Left lobe of liver (tissue), 2 donors: Measurements from ENCODE around the gene PODN. TPM values are rescaled to one million over a fixed set of nuclear protein-coding genes. Genes with fewer than 3 reads are reported as not detected.

Source experiments
- ATAC-seq: fragments of 200-7000 bp; cut with Tn5 transposase; one replicate; pipeline ENCODE4 v1.9.1; 2020; ENCODE audit warnings: mild to moderate bottlenecking, moderate library complexity
- DNase-seq: peaks from one replicate; pipeline ENCODE4 v3.0.0-alpha.2; 2020; ENCODE audit warnings: low spot score
- total RNA-seq: library from RNA; stranded (reverse); gene quantifications from one replicate; pipeline ENCODE4 v1.2.1, GENCODE V29; 2021
- donor health status: DM: no; HTN: no; CAD: no; lungs with moderate emphysema.
- donor health status: DM: no; HTN: yes; CAD: no.

PODN gene
- total RNA-seq, 1 donor from 2014 or later: 3.0 TPM

DNA sequence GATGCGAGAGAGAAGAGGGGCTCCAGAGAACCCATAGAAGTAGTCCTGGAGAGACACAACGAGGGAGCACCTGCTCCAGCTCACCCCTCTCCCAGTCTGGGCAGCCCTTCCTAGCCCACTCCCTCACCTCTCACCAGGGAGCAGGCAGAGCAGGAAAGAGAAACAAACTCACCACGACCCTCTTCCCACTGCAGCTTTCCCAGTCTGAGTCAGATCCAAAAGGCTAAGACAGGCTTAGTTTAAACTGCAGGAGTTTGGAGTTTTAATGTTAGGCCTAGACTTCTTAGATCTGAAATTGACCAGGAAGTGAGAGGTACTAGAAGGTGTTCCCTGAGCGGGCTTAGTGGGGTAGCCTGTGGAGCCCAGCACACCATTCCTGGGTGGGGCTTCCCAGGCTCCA lies 50.8 kb downstream of the PODN start:
- ATAC-seq: no peak
- DNase-seq: no peak

DNA sequence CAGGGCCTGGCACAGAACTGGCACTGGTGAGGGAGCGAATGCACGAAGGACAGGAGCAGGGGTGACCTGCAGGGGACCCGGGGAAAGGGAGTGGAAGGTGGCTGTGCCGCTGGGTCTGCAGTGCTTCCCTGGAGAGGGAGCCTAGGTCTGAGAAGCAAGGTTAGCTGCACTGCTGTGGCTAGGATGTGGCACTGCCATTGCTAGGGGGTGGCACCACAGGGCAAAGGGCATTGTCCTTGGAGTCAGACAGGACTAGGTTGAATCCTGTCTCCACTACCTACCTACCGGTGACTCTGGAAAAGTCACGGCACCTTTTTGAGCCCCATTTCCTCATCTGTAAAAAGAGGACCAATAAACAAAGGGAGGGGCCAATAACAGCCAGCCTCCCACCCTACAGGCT lies 52.1 kb downstream of the PODN start:
- ATAC-seq: peak; percentile 59
- no peak for DNase-seq

- no peak for DNase-seq
- no peak for ATAC-seq
These were observed 52.8 kb downstream of the PODN start for GRCh38 chr1:53114581-53115400.

- DNase-seq: no peak
- peak; percentile 33 for ATAC-seq
These were observed 53.6 kb downstream of the PODN start for GRCh38 chr1:53115403-53116306.

- ATAC-seq (no peak), DNase-seq (no peak)
These were observed 54.3 kb downstream of the PODN start for GRCh38 chr1:53116307-53116810.

GRCh38 chr1:53116933-53117600 lies 55.1 kb downstream of the PODN start:
- no peak for DNase-seq

DNA sequence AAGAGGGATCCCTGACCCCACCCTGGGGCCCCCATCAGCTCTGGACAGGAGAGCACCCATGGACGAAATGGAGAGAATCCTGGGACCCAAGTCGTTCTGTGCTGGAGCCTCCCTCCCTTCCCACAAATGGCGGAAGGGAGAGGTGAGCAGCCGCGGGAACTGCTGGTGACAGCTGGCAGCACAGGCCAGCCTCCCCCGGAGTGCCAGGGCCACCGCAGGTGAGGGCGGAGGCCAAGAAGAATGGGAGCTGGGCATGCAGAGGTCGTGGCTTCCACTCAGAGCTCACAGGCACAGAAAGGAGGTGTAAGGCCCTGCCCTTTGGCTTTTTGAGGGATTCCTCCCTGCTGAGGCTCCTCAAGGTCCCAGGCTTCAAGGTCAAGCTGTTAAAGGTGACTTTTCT lies 55.8 kb downstream of the PODN start:
- DNase-seq: no peak
- no peak for ATAC-seq

More at GRCh38 chr1:53116933-53117600, 55.1 kb downstream of the PODN start:
- ATAC-seq: no peak

GRCh38 chr1:53120659-53121058 lies 58.6 kb downstream of the PODN start:
- no peak for ATAC-seq
- DNase-seq: no peak

DNA sequence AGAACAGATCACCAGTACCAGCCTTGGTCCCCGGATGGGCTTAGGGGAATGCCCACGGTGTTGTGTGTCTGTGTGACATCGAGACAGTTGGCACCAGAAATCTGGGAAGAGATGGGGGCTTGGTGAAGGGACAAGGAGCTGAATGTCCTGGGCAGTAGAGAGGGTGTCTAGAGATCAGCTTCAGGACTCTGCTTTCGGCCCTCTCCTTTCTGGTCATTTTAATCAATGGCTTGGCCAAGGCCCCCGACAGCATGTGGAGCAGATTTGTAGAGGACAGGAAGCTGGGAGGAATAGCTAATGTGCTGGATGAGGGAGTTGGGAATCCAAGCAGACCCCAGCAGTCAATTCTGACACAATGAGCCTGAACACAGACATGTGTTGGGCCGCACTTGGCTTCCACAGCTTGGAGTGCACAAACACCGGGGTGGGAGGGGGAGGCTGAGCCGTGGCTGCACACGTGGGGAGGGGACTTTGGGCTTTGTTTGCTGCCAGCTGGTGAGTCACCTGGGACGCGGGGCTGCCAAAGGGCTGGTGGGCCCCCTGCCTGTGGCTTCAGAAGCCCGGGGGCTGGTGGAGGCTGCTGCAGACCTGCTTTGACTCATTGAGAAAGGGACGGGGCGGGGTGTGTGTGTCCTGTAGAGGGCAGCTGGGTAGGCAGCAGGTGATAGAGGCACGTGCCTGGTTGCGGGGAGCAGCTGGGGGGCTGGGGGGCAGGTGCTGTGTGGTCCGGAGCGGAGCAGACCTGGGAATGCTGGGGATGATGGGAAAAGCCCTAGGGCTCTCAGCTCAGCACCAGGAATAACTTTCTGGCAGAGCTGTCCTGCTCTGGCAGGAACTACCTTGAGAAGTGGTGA lies 59.5 kb downstream of the PODN start:
- no peak for ATAC-seq
- no peak for DNase-seq

GRCh38 chr1:53122201-53122885 lies 60.3 kb downstream of the PODN start:
- no peak for DNase-seq
- no peak for ATAC-seq

DNA sequence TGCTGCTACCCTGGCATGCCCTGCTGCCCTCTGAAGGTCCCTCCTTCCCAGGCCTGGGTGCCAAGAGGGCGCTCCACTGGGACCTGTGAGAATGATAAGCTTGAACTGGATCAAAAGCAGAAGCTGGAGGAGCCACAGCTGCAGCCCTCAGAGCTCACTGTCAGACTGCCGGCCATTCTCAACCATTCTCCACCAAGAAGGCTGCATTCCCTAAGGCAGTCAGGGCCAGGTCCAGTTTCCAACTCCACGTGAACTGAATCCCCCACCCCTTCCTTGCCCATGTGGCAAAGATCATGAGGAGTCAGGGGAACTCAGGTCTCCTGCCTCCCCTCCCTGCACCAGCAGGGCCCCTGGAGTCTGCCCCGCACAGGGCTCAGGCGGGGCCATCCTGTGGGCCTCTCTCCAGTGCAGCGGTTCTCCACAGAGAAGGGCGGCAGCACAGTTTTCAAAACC lies 61.0 kb downstream of the PODN start:
- ATAC-seq (no peak), DNase-seq (no peak)

DNA sequence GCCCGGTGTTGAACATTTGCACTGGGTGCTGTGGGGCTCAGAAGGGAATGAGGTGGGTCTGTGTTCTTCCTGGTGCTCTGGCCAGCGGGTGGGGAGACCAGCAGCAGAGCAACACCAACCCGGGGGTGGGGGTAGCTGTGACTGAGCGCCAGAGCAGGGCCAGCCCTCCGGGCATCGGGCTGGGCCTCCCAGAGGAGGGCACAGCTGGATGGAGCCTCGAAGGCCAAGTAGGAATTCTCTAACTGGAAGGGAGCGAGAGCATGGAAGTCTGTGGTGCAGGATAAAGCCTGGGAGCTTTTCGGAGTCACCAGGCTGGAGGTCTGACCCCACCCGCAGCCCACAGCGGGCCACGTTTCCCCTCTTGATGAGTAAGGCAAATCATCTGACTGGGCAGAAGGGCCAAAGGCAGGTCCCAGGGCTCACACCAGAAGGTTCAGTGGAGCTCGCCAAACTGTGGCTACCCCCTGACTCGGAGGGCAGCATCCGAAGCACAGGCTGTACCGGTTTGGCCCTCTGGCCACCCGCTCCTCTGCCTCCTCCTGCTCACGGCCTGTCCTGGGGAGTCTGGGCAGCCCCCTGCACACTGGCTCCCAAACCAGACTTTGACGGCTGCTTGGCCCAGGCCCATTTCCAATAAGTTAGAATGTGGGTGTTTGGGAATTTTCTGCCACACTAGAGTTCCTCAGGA lies 61.6 kb downstream of the PODN start:
- DNase-seq: no peak
- ATAC-seq: no peak

- DNase-seq (no peak), ATAC-seq (no peak)
These were observed 63.1 kb downstream of the PODN start for GRCh38 chr1:53125122-53125521.

- DNase-seq (no peak), ATAC-seq (no peak)
These were observed 63.8 kb downstream of the PODN start for GRCh38 chr1:53125623-53126360.

DNA sequence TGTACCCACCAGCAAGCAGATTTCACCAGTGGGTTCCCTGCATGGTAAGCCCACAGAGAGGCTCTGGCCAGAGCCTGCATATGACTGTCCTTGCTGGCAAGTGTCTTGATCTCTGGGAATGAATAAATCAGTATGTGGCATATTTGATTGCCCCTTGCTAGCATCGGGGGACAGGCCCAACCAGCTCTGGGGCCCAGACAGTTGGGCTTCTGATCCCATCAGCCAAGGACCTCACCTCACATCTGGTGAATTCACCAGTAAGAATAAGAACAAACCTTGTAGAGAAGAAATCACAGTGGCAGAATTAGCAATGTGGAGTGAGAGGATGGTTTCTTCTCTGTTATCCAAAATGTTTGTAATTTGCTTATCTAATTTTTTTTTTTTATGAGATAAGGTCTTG lies 64.5 kb downstream of the PODN start:
- DNase-seq (no peak), ATAC-seq (no peak)

DNA sequence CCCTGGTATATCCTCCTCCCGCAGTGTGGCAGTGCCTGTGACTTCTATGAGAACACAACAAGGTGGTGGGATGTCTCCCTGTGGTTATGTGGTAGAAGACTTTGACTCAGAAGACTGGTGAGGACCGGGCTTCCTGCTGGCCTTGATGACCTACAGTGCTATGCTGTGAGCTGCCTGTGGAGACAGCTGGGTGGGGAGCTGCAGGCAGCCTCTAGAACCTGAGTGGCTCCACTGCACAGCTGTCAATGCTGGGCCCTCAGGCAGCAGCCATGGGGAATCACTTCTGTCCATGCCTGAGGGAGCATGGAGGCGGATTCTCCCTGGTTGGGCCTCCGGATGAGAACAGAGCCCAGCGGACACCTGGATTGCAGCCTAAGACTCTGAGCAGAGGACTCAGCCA lies 65.5 kb downstream of the PODN start:
- DNase-seq (no peak), ATAC-seq (no peak)

DNA sequence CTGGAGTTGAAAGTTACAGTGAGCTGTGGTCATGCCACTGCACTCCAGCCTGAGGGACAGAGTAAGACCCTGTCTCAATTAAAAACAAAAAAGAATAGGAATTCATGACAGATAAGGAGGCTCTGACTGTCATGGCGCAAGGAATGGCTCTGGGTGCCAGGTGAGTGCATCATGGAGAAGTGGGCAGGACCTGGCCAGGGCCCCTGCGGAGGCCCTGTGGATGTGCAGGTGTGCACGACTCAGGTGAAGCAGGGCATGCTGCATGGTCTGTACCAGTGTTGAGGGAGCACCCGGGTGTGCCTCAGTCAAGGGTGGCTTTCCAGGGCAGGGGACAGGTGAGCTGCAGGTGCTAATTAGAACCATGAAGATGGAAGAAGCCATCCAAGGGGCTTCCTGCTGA lies 66.4 kb downstream of the PODN start:
- ATAC-seq (no peak), DNase-seq (no peak)

GRCh38 chr1:53129891-53130597 lies 68.0 kb downstream of the PODN start:
- no peak for DNase-seq

More at GRCh38 chr1:53129891-53130597, 68.0 kb downstream of the PODN start:
- no peak for ATAC-seq
